DND-41 (cell line): ENCODE data around the gene FMN1.

Source experiments
- ATAC-seq: fragments of 200-7000 bp; cut with Tn5 transposase; 3 replicates; pipeline ENCODE4 v1.9.1; 2021; ENCODE audit warnings: low read depth; ENCODE audit not compliant: insufficient read depth
- DNase-seq: peaks from one replicate; pipeline ENCODE4 v3.0.0-alpha.2; 2020
- H2AFZ ChIP-seq: 2 replicates; pipeline ENCODE4 v1.6.0; 2012; ENCODE audit warnings: low read depth, low read length
- H3K27ac ChIP-seq: 2 replicates; pipeline ENCODE4 v1.5.1; 2012; ENCODE audit warnings: low read length, inconsistent platforms
- H3K27me3 ChIP-seq: fragments of 200-600 bp; sonication (generic); 2 replicates; pipeline ENCODE4 v1.6.0; 2012; ENCODE audit warnings: low read length, mild to moderate bottlenecking, inconsistent platforms; ENCODE audit not compliant: insufficient read depth, poor library complexity
- H3K36me3 ChIP-seq: 2 replicates; pipeline ENCODE4 v1.5.1; 2012; ENCODE audit warnings: low read length, inconsistent platforms; ENCODE audit not compliant: insufficient read depth
- H3K4me1 ChIP-seq: 2 replicates; pipeline ENCODE4 v1.5.1; 2012; ENCODE audit warnings: mild to moderate bottlenecking, low read length; ENCODE audit not compliant: insufficient read depth
- H3K4me2 ChIP-seq: 2 replicates; pipeline ENCODE4 v1.6.0; 2012; ENCODE audit warnings: mild to moderate bottlenecking, moderate library complexity, low read length, inconsistent platforms; ENCODE audit not compliant: insufficient read depth
- H3K4me3 ChIP-seq, 2 experiments: fragments of 200-600 bp in 1 of 2; shearing (Covaris generic) in 1 of 2; 2 replicates each; pipeline ENCODE4 v1.5.1; 2012 to 2016; ENCODE audit warnings: inconsistent platforms in 2 of 2, low read length in 2 of 2, mild to moderate bottlenecking in 2 of 2, low read depth in 1 of 2, moderate library complexity in 1 of 2
- H3K79me2 ChIP-seq: 2 replicates; pipeline ENCODE4 v1.6.0; 2012; ENCODE audit warnings: low read length, inconsistent platforms; ENCODE audit not compliant: insufficient read depth
- H3K9ac ChIP-seq: 2 replicates; pipeline ENCODE4 v1.6.0; 2012; ENCODE audit warnings: low read depth, mild to moderate bottlenecking, inconsistent platforms, low read length, moderate library complexity
- H3K9me3 ChIP-seq: 2 replicates; pipeline ENCODE4 v1.5.1; 2012; ENCODE audit warnings: low read length, moderate library complexity, mild to moderate bottlenecking, inconsistent platforms; ENCODE audit not compliant: insufficient read depth, severe bottlenecking
- H4K20me1 ChIP-seq: 2 replicates; pipeline ENCODE4 v1.6.0; 2012; ENCODE audit warnings: low read length; ENCODE audit not compliant: insufficient read depth
- CTCF ChIP-seq: IDR thresholded peaks from 2 replicates; pipeline ENCODE4 v1.5.1; 2012; ENCODE audit warnings: borderline replicate concordance, low read length, moderate library complexity, mild to moderate bottlenecking; ENCODE audit not compliant: poor library complexity, severe bottlenecking; ENCODE audit errors: extremely low read depth
- EZH2 ChIP-seq: IDR thresholded peaks from 3 replicates; pipeline ENCODE4 v1.6.1; 2012; ENCODE audit warnings: borderline replicate concordance, low read depth, mild to moderate bottlenecking, moderate library complexity, low read length, inconsistent platforms; ENCODE audit not compliant: severe bottlenecking

The FMN1 gene

DNA sequence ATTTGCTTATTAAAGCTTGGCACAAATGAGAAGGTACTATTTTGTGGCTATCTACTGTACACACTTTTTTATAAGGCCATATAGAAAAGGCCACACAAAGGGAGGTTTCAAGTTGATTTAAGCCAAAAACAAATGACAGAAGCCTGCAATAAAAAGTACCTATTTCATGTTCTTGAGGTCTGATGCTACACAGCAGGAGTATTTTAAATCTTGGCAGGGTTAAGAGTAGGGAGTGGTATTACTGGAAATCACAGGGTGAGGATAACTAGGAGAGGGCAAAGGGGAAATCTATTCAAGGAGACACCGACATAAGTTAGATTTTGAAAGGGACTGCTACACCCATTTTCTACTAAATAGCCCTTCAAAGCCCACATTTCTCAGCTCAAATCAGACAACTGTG, 330.5 kb downstream of the FMN1 start:
- DNase-seq = no peak

DNA sequence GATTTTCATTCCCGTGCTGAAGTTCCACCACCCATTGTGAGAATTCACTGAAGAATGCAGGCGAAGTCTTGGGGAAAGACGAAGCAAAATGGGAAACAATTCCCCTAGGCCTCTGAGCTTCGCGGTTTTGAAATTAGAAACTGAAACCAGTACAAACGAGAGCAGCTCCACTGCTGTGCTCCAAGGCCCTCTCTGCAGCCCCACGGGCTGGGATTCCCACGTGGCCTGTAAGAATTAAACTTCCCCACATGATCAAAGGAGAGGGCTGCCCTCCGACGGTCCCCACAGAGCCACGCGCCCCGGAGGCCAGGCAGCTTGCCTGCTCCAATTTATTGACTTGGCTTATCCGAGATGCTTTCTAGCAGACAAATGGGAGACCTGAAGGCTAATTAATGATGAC, 332.8 kb downstream of the FMN1 start:
- Histone ChIP-seq H3K4me3 (no peak overlapping the region), H3K4me2 (no peak overlapping the region), H4K20me1 (no peaks in the 10 kb centered on the region), H2AFZ (no peak overlapping the region), H3K9ac (no peak overlapping the region), H3K79me2 (no peaks in the 10 kb centered on the region), H3K27me3 (no peaks in the 10 kb centered on the region), H3K36me3 (no peaks in the 10 kb centered on the region), H3K9me3 (no peaks in the 10 kb centered on the region), H3K4me1 (no peaks in the 10 kb centered on the region), H3K27ac (no peak overlapping the region)
- TF ChIP-seq CTCF = no peak
- TF ChIP-seq EZH2 = no peak
- no peak for DNase-seq
- no peak for ATAC-seq

More for the DNA sequence above, 330.5 kb downstream of the FMN1 start:
- no peak overlapping the region for H3K4me2 ChIP-seq
- no peak overlapping the region for H2AFZ ChIP-seq
- H3K27ac ChIP-seq = no peak overlapping the region
- H3K9ac ChIP-seq = no peak overlapping the region
- H3K9me3 ChIP-seq = no peaks in the 10 kb centered on the region
- H3K79me2 ChIP-seq = no peaks in the 10 kb centered on the region
- TF ChIP-seq EZH2 (no peak), CTCF (no peak)
- no peaks in the 10 kb centered on the region for H4K20me1 ChIP-seq
- no peak overlapping the region for H3K4me3 ChIP-seq
- no peak for ATAC-seq
- no peaks in the 10 kb centered on the region for H3K36me3 ChIP-seq
- no peaks in the 10 kb centered on the region for H3K27me3 ChIP-seq
- H3K4me1 ChIP-seq = no peaks in the 10 kb centered on the region

DNA sequence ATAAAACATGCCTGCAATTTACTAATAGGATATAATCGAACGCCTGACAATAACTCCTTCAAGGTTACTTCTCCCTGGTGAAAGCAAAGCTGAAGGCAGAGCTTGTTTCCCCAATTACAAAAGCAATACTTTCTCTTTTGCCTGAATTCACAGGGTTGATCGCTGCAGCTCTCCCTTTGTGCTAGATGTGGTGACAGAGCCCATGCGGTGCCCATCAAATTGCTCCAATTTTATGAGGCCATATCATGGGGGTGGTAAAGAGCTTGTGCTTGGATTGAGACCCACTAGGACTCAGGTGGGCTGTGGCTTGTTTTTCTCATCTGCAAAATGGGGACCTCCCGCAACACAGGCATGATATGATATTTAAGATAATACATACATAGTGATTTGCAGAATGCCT, 333.3 kb downstream of the FMN1 start:
- DNase-seq = no peak
- no peak overlapping the region for H3K4me3 ChIP-seq
- H3K9ac ChIP-seq = no peak overlapping the region
- ATAC-seq = no peak
- H3K27me3 ChIP-seq = no peaks in the 10 kb centered on the region
- no peak overlapping the region for H3K4me2 ChIP-seq
- H2AFZ ChIP-seq = no peak overlapping the region
- no peaks in the 10 kb centered on the region for H3K36me3 ChIP-seq
- H3K9me3 ChIP-seq = no peaks in the 10 kb centered on the region
- H3K79me2 ChIP-seq = no peaks in the 10 kb centered on the region
- H3K4me1 ChIP-seq = no peaks in the 10 kb centered on the region
- no peaks in the 10 kb centered on the region for H4K20me1 ChIP-seq
- no peak overlapping the region for H3K27ac ChIP-seq
- no peak for TF ChIP-seq EZH2
- no peak for TF ChIP-seq CTCF

DNA sequence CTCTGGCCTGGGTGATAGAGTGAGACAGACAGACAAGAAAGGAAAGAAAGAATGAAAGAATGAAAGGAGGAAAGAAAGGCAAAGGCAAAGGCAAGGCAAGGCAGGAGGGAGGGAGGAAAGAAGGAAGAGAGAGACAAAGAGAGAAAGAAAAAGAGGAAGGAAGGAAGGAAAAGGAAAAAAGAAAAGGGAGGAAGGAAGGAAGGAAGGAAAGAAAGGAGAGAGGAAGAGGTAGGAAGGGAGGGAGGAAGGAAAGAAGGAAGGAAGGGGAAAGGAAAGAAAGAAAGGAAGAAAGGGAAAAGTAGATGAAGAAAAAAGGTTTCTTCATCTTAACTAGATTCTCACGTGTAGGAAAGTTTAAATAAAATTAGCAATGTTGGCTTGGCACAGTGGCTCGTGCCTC, 334.5 kb downstream of the FMN1 start:
- Histone ChIP-seq H3K79me2 (no peaks in the 10 kb centered on the region), H3K9me3 (no peaks in the 10 kb centered on the region), H3K4me3 (no peak overlapping the region), H3K27ac (no peak overlapping the region), H3K27me3 (no peaks in the 10 kb centered on the region), H4K20me1 (no peaks in the 10 kb centered on the region), H3K36me3 (no peaks in the 10 kb centered on the region), H2AFZ (no peak overlapping the region), H3K4me2 (no peak overlapping the region), H3K9ac (no peak overlapping the region), H3K4me1 (no peaks in the 10 kb centered on the region)
- ATAC-seq = no peak
- TF ChIP-seq CTCF (no peak), EZH2 (no peak)
- no peak for DNase-seq
